ENCODE results near the gene SOD1. TPM values are rescaled to one million over a fixed set of nuclear protein-coding genes. Genes with fewer than 3 reads are reported as not detected.

The SOD1 gene
- total RNA-seq, 1 experiment from 2014 or later: 227 TPM

- ChIA-PET POLR2A (no interaction called here), CTCF (no interaction called here)
- H3K36me3 Mint-ChIP-seq (ENCODE audit: insufficient read depth, unreplicated experiment): no peaks in the 10 kb centered on the region
- intact Hi-C loops (cut with micrococcal nuclease; ENCODE audit: unreplicated experiment): no loop called here
- peaks cover 23% of the 10 kb centered on the region for H3K9me3 Mint-ChIP-seq (ENCODE audit: unreplicated experiment)
- no peaks in the 10 kb centered on the region for H3K4me1 Mint-ChIP-seq (ENCODE audit: low read depth, unreplicated experiment)
- H3K27ac Mint-ChIP-seq (ENCODE audit: unreplicated experiment): no peak overlapping the region
- Histone ChIP-seq H3K9me3 (no peaks in the 10 kb centered on the region), H3K4me1 (no peaks in the 10 kb centered on the region), H3K4me3 (ENCODE audit: low read depth, low read length) (no peak overlapping the region), H3K36me3 (ENCODE audit: control insufficient read depth, insufficient read depth, low read length) (no peaks in the 10 kb centered on the region), H3K27me3 (replicated peaks; ENCODE audit: control insufficient read depth, insufficient read depth, low read length) (no peaks in the 10 kb centered on the region)
- no peak for DNase-seq
- no peak for TF ChIP-seq CTCF (IDR thresholded peaks at IDR 0.05; ENCODE audit: insufficient read depth in 1 of 2, low read depth in 1 of 2, low read length in 1 of 2, severe bottlenecking in 1 of 2, unreplicated experiment in 1 of 2)
- BruUV-seq (replicated peaks): no TSS peak
- no peak overlapping the region for H3K4me3 Mint-ChIP-seq (ENCODE audit: unreplicated experiment)
- no peaks in the 10 kb centered on the region for H3K27me3 Mint-ChIP-seq (ENCODE audit: insufficient read depth, unreplicated experiment)
Measured at GRCh38 chr21:31614705-31615104, 44.8 kb upstream of the SOD1 start.

- intact Hi-C loops (cut with micrococcal nuclease; ENCODE audit: unreplicated experiment): no loop called here
- DNase-seq: no peak
- Histone ChIP-seq H3K4me3 (ENCODE audit: low read depth, low read length) (no peak overlapping the region), H3K4me1 (no peaks in the 10 kb centered on the region), H3K36me3 (ENCODE audit: control insufficient read depth, insufficient read depth, low read length) (no peaks in the 10 kb centered on the region), H3K27me3 (replicated peaks; ENCODE audit: control insufficient read depth, insufficient read depth, low read length) (no peaks in the 10 kb centered on the region), H3K9me3 (no peaks in the 10 kb centered on the region)
- no TSS peak for BruUV-seq (replicated peaks)
- Mint-ChIP-seq H3K4me1 (ENCODE audit: low read depth, unreplicated experiment) (no peaks in the 10 kb centered on the region), H3K27ac (ENCODE audit: unreplicated experiment) (no peak overlapping the region), H3K36me3 (ENCODE audit: insufficient read depth, unreplicated experiment) (no peaks in the 10 kb centered on the region), H3K27me3 (ENCODE audit: insufficient read depth, unreplicated experiment) (no peaks in the 10 kb centered on the region), H3K9me3 (ENCODE audit: unreplicated experiment) (peaks cover 12% of the 10 kb centered on the region), H3K4me3 (ENCODE audit: unreplicated experiment) (no peak overlapping the region)
- no peak for TF ChIP-seq CTCF (IDR thresholded peaks at IDR 0.05; ENCODE audit: insufficient read depth in 1 of 2, low read depth in 1 of 2, low read length in 1 of 2, severe bottlenecking in 1 of 2, unreplicated experiment in 1 of 2)
- ChIA-PET POLR2A (no interaction called here), CTCF (no interaction called here)
Measured at GRCh38 chr21:31616216-31616615, 43.3 kb upstream of the SOD1 start.

GRCh38 chr21:31618696-31619430, 40.6 kb upstream of the SOD1 start:
- BruUV-seq (replicated peaks): no TSS peak
- no peaks in the 10 kb centered on the region for H3K9me3 ChIP-seq
- Mint-ChIP-seq H3K27ac (ENCODE audit: unreplicated experiment) (no peak overlapping the region), H3K4me1 (ENCODE audit: low read depth, unreplicated experiment) (no peaks in the 10 kb centered on the region), H3K27me3 (ENCODE audit: insufficient read depth, unreplicated experiment) (no peaks in the 10 kb centered on the region), H3K36me3 (ENCODE audit: insufficient read depth, unreplicated experiment) (no peaks in the 10 kb centered on the region), H3K4me3 (ENCODE audit: unreplicated experiment) (no peak overlapping the region), H3K9me3 (ENCODE audit: unreplicated experiment) (no peaks in the 10 kb centered on the region)
- ChIA-PET CTCF (no interaction called here), POLR2A (no interaction called here)
- H3K27me3 ChIP-seq (replicated peaks; ENCODE audit: control insufficient read depth, insufficient read depth, low read length): no peaks in the 10 kb centered on the region
- no peak overlapping the region for H3K4me3 ChIP-seq (ENCODE audit: low read depth, low read length)
- no peak for TF ChIP-seq CTCF (IDR thresholded peaks at IDR 0.05; ENCODE audit: insufficient read depth in 1 of 2, low read depth in 1 of 2, low read length in 1 of 2, severe bottlenecking in 1 of 2, unreplicated experiment in 1 of 2)
- H3K4me1 ChIP-seq: no peaks in the 10 kb centered on the region
- no peaks in the 10 kb centered on the region for H3K36me3 ChIP-seq (ENCODE audit: control insufficient read depth, insufficient read depth, low read length)
- intact Hi-C loops (cut with micrococcal nuclease; ENCODE audit: unreplicated experiment): no loop called here
- DNase-seq: no peak

Measured in Caco-2 (cell line).